ENCODE results near the gene HSPB8.
A peak's percentile ranks its signal among the peaks of the same experiment; 100 is the strongest.

The HSPB8 gene

GRCh38 chr12:119156401-119157044 is 22.2 kb upstream of the HSPB8 start:
- Histone ChIP-seq H3K27ac (peak overlapping the region; percentile 86 to 95), H3K4me3 (peak overlapping the region; percentile 59)
- TF ChIP-seq, protein P1, sequence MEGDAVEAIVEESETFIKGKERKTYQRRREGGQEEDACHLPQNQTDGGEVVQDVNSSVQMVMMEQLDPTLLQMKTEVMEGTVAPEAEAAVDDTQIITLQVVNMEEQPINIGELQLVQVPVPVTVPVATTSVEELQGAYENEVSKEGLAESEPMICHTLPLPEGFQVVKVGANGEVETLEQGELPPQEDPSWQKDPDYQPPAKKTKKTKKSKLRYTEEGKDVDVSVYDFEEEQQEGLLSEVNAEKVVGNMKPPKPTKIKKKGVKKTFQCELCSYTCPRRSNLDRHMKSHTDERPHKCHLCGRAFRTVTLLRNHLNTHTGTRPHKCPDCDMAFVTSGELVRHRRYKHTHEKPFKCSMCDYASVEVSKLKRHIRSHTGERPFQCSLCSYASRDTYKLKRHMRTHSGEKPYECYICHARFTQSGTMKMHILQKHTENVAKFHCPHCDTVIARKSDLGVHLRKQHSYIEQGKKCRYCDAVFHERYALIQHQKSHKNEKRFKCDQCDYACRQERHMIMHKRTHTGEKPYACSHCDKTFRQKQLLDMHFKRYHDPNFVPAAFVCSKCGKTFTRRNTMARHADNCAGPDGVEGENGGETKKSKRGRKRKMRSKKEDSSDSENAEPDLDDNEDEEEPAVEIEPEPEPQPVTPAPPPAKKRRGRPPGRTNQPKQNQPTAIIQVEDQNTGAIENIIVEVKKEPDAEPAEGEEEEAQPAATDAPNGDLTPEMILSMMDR (IDR thresholded peaks at IDR 0.05), result no peak
- DNase-seq (ENCODE audit: low spot score), result no peak

GRCh38 chr12:119157528-119157927 is 21.2 kb upstream of the HSPB8 start:
- Histone ChIP-seq H3K4me3 (peak overlapping the region; percentile 58), H3K27ac (peak overlapping the region; percentile 86 to 95)
- TF ChIP-seq, protein P1 (IDR thresholded peaks at IDR 0.05), result no peak
- DNase-seq (ENCODE audit: low spot score), result peak; percentile 78

DNA sequence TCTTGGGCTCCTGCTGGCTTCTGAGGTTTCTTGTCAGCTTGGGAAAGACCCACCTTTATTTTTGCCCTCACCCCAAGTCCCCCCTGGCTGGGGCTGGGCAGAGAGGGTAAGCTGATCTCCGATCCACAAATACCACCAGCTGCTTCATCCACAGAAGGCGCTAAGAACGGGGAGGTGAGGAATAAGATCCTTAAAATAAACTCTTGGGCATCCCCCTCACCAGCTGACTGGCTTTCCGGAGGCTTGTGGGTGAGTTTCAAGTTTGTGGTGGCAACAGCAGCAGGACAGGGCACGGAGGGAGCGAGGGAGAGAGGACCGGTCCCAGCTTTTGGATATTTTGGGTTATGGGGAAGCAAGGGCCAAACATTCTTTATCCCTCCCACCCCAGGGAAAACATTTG is 20.8 kb upstream of the HSPB8 start:
- Histone ChIP-seq H3K27ac (peak overlapping the region; percentile 86 to 95), H3K4me3 (peak overlapping the region; percentile 58)
- peak; percentile 77 for DNase-seq (ENCODE audit: low spot score)
- TF ChIP-seq, protein P1 (IDR thresholded peaks at IDR 0.05), result no peak

DNA sequence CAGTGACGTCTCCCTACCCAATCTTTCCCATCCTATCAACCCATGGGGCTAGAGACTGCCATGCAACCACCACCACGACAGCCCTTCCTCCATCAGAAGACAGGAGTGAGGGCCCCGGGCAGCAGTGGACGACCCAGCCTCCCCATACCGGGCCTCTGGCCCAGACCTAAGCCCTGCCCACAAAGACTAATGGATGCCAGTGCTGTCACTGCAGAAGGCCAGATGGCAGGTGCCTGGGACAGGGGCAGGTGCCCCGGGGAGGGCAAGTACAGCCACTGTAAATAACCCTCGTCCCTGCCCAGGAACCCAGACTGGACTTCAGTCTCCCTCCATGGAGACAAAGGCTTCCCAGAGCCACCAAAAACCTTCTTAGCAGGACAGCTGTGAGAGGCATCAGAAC is 20.3 kb upstream of the HSPB8 start:
- TF ChIP-seq, protein P1 (IDR thresholded peaks at IDR 0.05), result no peak
- DNase-seq (ENCODE audit: low spot score), result no peak
- Histone ChIP-seq H3K27ac (peak overlapping the region; percentile 86 to 95), H3K4me3 (peak overlapping the region; percentile 58)

DNA sequence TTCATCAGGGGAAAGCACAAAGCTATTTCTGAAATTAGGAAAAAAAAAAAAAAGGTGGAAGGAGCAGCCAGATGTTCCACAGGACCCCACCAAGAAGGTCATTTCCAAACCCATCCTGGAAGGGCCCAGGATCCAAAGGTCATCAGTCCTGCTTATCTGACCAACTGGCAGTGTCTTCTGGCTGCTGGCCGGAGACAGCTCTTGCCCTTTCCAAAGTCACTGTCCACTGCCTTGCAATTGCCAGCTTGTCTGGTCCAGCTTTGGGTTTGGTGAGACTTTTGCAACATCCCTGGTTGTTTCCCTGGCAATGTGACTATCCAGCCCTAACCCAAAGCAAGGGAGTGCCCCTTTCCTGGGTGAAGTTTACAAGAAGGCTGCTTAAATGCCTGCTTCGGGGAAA is 18.9 kb upstream of the HSPB8 start:
- H3K27ac ChIP-seq, result no peak overlapping the region
- no peak for DNase-seq (ENCODE audit: low spot score)
- H3K4me3 ChIP-seq, result no peak overlapping the region
- TF ChIP-seq, protein P1 (IDR thresholded peaks at IDR 0.05), result no peak

GRCh38 chr12:119167902-119168301 is 10.8 kb upstream of the HSPB8 start:
- TF ChIP-seq, protein P1 (IDR thresholded peaks at IDR 0.05), result no peak
- no peak overlapping the region for H3K27ac ChIP-seq
- no peak overlapping the region for H3K4me3 ChIP-seq
- no peak for DNase-seq (ENCODE audit: low spot score)

DNA sequence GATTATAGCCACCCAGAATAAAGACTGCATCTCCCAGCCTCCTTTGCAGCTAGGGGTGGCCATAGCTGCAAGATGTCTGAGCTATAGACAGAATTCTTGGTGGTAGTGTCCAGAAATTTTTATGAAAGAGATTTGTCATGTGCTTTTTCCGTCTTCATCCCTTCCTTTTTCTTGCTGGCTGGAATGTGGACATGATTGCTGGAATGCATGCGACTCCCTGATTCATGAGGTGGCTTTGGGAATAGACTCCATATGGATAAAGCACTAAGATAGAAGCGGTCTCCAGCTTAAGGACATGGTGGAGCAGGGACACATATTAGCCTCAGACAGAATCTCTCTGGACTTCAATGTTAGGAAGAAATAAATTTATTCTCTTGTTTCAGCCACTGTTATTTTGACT is 10.0 kb upstream of the HSPB8 start:
- TF ChIP-seq, protein P1 (IDR thresholded peaks at IDR 0.05), result no peak
- Histone ChIP-seq H3K4me3 (no peak overlapping the region), H3K27ac (no peak overlapping the region)
- no peak for DNase-seq (ENCODE audit: low spot score)
